Neural cell (in vitro differentiated cells): Measurements from ENCODE around the gene UCP1. TPM values are rescaled to one million over a fixed set of nuclear protein-coding genes. Genes with fewer than 3 reads are reported as not detected.

ENCODE experiments used
- H2AFZ ChIP-seq: fragments of 200-600, 300-800 bp; sonication (generic), shearing (Covaris generic); 2 replicates; pipeline ENCODE4 v1.6.0; 2014; ENCODE audit warnings: low read depth, mild to moderate bottlenecking, antibody characterized with exemption, low read length, moderate library complexity
- H3F3A ChIP-seq: fragments of 200-600 bp; shearing (Covaris generic); 2 replicates; pipeline ENCODE4 v1.6.1; 2016; ENCODE audit warnings: mild to moderate bottlenecking, moderate library complexity, mixed read lengths, antibody characterized with exemption, low read length; ENCODE audit not compliant: insufficient read depth, poor library complexity, severe bottlenecking
- H3K27ac ChIP-seq: fragments of 200-600, 300-800 bp; sonication (generic), shearing (Covaris generic); 2 replicates; pipeline ENCODE4 v1.5.1; 2014; ENCODE audit warnings: mild to moderate bottlenecking, low read length, moderate library complexity
- H3K27me3 ChIP-seq: fragments of 300-800, 200-600 bp; sonication (generic), shearing (Covaris generic); 2 replicates; pipeline ENCODE4 v1.6.0; 2014; ENCODE audit warnings: mild to moderate bottlenecking, low read depth, low read length, moderate library complexity; ENCODE audit not compliant: insufficient read depth
- H3K36me3 ChIP-seq: fragments of 300-800, 200-600 bp; sonication (generic), shearing (Covaris generic); 2 replicates; pipeline ENCODE4 v1.5.1; 2014; ENCODE audit warnings: mild to moderate bottlenecking, antibody characterized with exemption, low read length, moderate library complexity; ENCODE audit not compliant: insufficient read depth
- H3K4me2 ChIP-seq: fragments of 300-800, 200-600 bp; sonication (generic), shearing (Covaris generic); 2 replicates; pipeline ENCODE4 v1.6.0; 2014; ENCODE audit warnings: mild to moderate bottlenecking, low read length
- H3K4me3 ChIP-seq: fragments of 300-800, 200-600 bp; sonication (generic), shearing (Covaris generic); 2 replicates; pipeline ENCODE4 v1.5.1; 2014; ENCODE audit warnings: mild to moderate bottlenecking, low read length, moderate library complexity
- H3K79me2 ChIP-seq: fragments of 200-600 bp; shearing (Covaris generic); replicated peaks from 2 replicates; pipeline ENCODE4 v1.6.0; 2014; ENCODE audit warnings: mild to moderate bottlenecking, low read length, moderate library complexity; ENCODE audit not compliant: insufficient read depth
- H3K9ac ChIP-seq: fragments of 300-800, 200-600 bp; sonication (generic), shearing (Covaris generic); 2 replicates; pipeline ENCODE4 v1.6.1; 2016; ENCODE audit warnings: mild to moderate bottlenecking, low read length, mixed read lengths
- H3K9me2 ChIP-seq: fragments of 200-600 bp; shearing (Covaris generic); 2 replicates; pipeline ENCODE4 v1.6.1; 2016; ENCODE audit warnings: mild to moderate bottlenecking, low read length, mixed read lengths; ENCODE audit not compliant: insufficient read depth
- H3K9me3 ChIP-seq: fragments of 200-600, 300-800 bp; sonication (generic), shearing (Covaris generic); 2 replicates; pipeline ENCODE4 v1.6.1; 2016; ENCODE audit warnings: mild to moderate bottlenecking, mixed run types, low read length, moderate library complexity, mixed read lengths
- H4K20me1 ChIP-seq: fragments of 200-600 bp; shearing (Covaris generic); 2 replicates; pipeline ENCODE4 v1.6.1; 2016; ENCODE audit warnings: mild to moderate bottlenecking, mixed run types; ENCODE audit not compliant: insufficient read depth
- EP300 ChIP-seq: fragments of 450-650 bp; conservative IDR thresholded peaks from 2 replicates; pipeline ENCODE4 v1.6.1; 2014; ENCODE audit warnings: antibody characterized with exemption, mild to moderate bottlenecking, moderate library complexity; ENCODE audit not compliant: poor library complexity, severe bottlenecking
- EZH2 ChIP-seq: fragments of 200-600, 300-800 bp; shearing (Covaris generic), sonication (generic); IDR thresholded peaks from 2 replicates; pipeline ENCODE4 v1.6.1; 2014; ENCODE audit warnings: antibody characterized with exemption, low read length, borderline replicate concordance, mild to moderate bottlenecking; ENCODE audit not compliant: insufficient read depth, poor library complexity, severe bottlenecking
- MXI1 ChIP-seq: fragments of 450-650 bp; conservative IDR thresholded peaks from 2 replicates; pipeline ENCODE4 v1.6.1; 2014; ENCODE audit warnings: antibody characterized with exemption, mild to moderate bottlenecking; ENCODE audit not compliant: poor library complexity, severe bottlenecking
- POLR2AphosphoS5 ChIP-seq: IDR thresholded peaks from 2 replicates; pipeline ENCODE4 v1.6.1; 2012
- RAD21 ChIP-seq: fragments of 450-650 bp; conservative IDR thresholded peaks from 2 replicates; pipeline ENCODE4 v1.6.1; 2014; ENCODE audit warnings: antibody characterized with exemption, mild to moderate bottlenecking, moderate library complexity
- SMC3 ChIP-seq: fragments of 450-650 bp; conservative IDR thresholded peaks from 2 replicates; pipeline ENCODE4 v1.6.1; 2014; ENCODE audit warnings: antibody characterized with exemption, mild to moderate bottlenecking, moderate library complexity; ENCODE audit not compliant: poor library complexity
- TAF1 ChIP-seq: IDR thresholded peaks from 2 replicates; pipeline ENCODE4 v1.6.1; 2012; ENCODE audit warnings: low read depth
- polyA minus RNA-seq: library from RNA; depleted of rRNA, polyadenylated mRNA; stranded (reverse); fragments of >200 nt; gene quantifications from 2 replicates; pipeline ENCODE4 v1.2.3, GENCODE V29; 2014
- polyA plus RNA-seq: library from polyadenylated mRNA; depleted of rRNA; stranded (reverse); fragments of >200 nt; gene quantifications from 2 replicates; pipeline ENCODE4 v1.2.3, GENCODE V29; 2014

UCP1 gene, protein sequence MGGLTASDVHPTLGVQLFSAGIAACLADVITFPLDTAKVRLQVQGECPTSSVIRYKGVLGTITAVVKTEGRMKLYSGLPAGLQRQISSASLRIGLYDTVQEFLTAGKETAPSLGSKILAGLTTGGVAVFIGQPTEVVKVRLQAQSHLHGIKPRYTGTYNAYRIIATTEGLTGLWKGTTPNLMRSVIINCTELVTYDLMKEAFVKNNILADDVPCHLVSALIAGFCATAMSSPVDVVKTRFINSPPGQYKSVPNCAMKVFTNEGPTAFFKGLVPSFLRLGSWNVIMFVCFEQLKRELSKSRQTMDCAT
- polyA plus RNA-seq (not detected in 2 replicates), polyA minus RNA-seq (not detected in 2 replicates)

DNA sequence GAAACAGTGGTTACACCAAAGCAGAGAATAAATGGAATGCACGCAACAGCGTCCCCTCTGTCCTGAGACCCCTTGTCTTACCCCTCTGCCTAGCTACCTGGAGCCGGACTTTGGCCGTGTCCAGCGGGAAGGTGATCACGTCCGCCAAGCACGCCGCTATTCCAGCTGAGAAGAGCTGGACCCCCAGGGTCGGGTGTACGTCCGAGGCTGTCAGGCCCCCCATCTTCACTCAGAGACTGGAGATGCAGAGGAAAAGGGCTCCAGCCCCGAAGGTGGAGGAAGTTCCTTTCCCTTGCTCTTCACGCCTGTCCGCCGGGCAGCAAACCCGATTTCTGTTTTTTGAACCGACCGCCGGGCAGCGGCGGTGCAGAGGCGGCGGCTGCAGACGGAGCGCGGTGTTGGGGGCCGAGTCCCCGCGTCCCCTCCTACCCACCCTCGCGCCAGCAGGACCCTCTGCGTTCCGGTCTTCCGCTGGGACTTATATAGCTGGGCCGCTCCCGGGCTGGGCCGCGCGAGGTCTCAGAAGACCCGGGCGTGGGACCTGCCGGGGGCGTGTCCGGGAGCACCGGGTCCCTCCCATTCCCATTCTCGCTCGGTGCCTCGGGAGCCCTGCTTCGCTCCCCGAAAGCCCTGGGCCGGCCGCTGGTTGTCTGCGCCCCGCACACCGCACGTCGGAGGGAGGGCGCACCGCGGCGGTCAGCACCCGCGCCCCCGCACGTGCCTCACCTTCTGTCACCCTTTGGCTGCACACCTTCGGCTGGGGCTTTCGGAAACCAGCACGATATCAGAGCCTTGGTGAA, at the start of gene UCP1:
UCP1 (minus strand) TSS at position 455 of the 800 bp plus-strand sequence; CDS start at position 223, 232 bp downstream.
- H3F3A ChIP-seq = no peaks in the 10 kb centered on the region
- no peaks in the 10 kb centered on the region for H3K36me3 ChIP-seq
- H2AFZ ChIP-seq = no peak within 1 kb of the TSS
- peak within 1 kb of the TSS; percentile 66 for H3K4me3 ChIP-seq
- no peaks in the 10 kb centered on the region for H3K9me3 ChIP-seq
- H4K20me1 ChIP-seq = no peaks in the 10 kb centered on the region
- no peak within 1 kb of the TSS for H3K4me2 ChIP-seq
- peaks cover 49% of the 10 kb centered on the region for H3K27me3 ChIP-seq
- no peak within 1 kb of the TSS for H3K27ac ChIP-seq
- H3K79me2 ChIP-seq = no peaks in the 10 kb centered on the region
- no peaks in the 10 kb centered on the region for H3K9me2 ChIP-seq
- H3K9ac ChIP-seq = no peak within 1 kb of the TSS
- TF ChIP-seq MXI1 = no peak
- TF ChIP-seq RAD21 = no peak

DNA sequence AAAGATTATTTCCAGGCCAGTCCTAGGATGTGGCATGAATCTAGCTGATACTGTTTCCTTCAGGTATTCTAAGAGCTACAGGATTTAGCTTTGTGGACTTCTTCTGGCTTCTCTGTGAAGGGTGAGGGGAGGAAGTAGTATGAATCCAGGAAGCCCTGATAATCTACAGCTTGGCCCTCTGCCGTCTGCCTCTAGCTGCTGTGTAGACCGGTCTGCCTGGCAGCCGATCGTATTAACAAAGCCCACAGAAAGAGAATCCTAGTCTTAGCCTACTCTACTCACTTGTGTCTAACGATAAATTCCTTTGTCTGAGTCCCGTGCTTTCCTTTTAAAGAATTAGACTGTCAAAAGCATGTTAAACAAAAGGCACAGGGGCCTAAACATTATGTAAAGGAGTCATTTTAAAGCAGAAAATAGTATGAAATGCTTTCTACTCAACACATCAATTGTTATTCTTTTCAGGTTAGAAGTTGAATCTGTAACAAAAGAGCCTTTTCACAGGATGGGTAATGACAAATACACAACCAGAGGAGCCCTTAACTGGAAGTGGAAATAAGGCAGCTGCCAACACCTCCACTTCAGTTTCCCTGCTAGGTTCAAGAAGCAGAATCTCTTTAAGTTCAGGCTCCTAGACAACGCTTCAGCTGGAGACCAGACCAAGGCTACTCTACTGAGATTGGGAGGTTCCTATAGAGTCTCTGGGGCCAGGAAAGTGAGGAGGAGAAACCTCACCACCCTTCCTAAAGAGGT, 48.9 kb upstream of the UCP1 start:
- H3K4me2 ChIP-seq = no peak overlapping the region
- H3F3A ChIP-seq = no peaks in the 10 kb centered on the region
- no peak overlapping the region for H3K27ac ChIP-seq
- no peak overlapping the region for H3K4me3 ChIP-seq
- no peaks in the 10 kb centered on the region for H3K9me2 ChIP-seq
- TF ChIP-seq EP300 = no peak
- TF ChIP-seq TAF1 = no peak
- TF ChIP-seq MXI1 = no peak
- peak; percentile 8 for TF ChIP-seq POLR2AphosphoS5
- TF ChIP-seq EZH2 = no peak
- TF ChIP-seq SMC3 = no peak
- H4K20me1 ChIP-seq = no peaks in the 10 kb centered on the region
- peaks cover 4% of the 10 kb centered on the region for H3K36me3 ChIP-seq
- H3K27me3 ChIP-seq = no peaks in the 10 kb centered on the region
- H3K9ac ChIP-seq = no peak overlapping the region
- no peaks in the 10 kb centered on the region for H3K79me2 ChIP-seq
- H3K9me3 ChIP-seq = no peaks in the 10 kb centered on the region
- no peak overlapping the region for H2AFZ ChIP-seq

DNA sequence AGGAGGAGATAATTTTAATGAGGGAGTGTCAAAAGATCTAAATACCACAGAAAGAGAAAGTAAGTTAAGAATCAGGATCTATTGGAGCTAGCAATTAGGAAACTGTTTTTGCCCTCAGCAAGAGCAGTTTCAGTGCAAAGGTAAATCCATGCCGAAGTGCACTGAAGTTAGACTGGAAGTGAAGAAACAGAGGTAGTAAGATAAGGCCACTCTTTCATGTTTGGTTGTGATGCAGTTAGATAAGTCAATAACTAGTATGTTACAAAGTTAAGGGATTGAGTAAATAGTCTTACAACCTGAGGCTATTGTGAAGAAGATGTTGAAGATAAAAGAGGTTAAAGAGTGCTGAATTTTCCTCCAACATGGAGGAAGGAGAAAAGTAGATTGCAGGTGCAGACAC, 46.7 kb upstream of the UCP1 start:
- no peaks in the 10 kb centered on the region for H3K79me2 ChIP-seq
- no peak overlapping the region for H3K4me3 ChIP-seq
- H4K20me1 ChIP-seq = no peaks in the 10 kb centered on the region
- no peaks in the 10 kb centered on the region for H3K9me2 ChIP-seq
- no peak overlapping the region for H3K27ac ChIP-seq
- no peaks in the 10 kb centered on the region for H3K36me3 ChIP-seq
- no peak for TF ChIP-seq POLR2AphosphoS5
- no peak for TF ChIP-seq MXI1
- H3F3A ChIP-seq = no peaks in the 10 kb centered on the region
- no peaks in the 10 kb centered on the region for H3K9me3 ChIP-seq
- no peak overlapping the region for H2AFZ ChIP-seq
- H3K4me2 ChIP-seq = no peak overlapping the region
- H3K9ac ChIP-seq = no peak overlapping the region
- no peaks in the 10 kb centered on the region for H3K27me3 ChIP-seq
